ENCODE results near the gene IRF9. TPM values are rescaled to one million over a fixed set of nuclear protein-coding genes. Genes with fewer than 3 reads are reported as not detected.

IRF9 gene
- total and polyA plus RNA-seq, 2 of the 13 experiments (the other 11 are each of a cell fraction or from before 2014, with no cell fraction given) = 14.9 to 49.7 TPM

DNA sequence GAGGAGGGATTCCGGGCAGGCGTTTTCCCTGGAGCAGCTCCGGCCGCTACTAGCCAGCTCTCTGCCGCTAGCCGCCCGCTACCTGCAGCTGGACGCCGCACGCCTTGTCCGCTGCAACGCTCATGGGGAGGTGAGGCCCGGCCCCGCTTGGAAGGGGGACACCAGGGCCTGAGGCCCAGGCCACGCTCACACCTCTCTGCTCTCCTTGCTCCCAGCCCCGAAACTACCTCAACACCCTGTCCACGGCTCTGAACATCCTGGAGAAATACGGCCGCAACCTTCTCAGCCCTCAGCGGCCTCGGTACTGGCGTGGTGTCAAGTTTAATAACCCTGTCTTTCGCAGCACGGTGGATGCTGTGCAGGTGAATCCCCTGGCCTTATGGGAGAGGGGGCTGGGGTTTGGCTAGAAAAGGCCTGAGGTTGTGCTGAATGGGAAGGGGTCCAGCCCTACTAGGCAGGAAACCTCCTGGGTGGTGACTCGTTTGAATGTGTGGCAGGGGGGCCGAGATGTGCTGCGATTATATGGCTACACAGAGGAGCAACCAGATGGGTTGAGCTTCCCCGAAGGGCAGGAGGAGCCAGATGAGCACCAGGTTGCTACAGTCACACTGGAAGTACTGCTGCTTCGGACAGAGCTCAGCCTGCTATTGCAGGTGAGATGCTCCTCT, 13.2 kb upstream of the IRF9 start (continued):
- no peak for TF ChIP-seq ZNF75D (CRISPR knock-in tag; IDR thresholded peaks at IDR 0.05; ENCODE audit: borderline replicate concordance)
- TF ChIP-seq JARID2 (CRISPR knock-in tag; IDR thresholded peaks at IDR 0.05; ENCODE audit: insufficient replicate concordance) = no peak
- TF ChIP-seq ZHX1 (CRISPR knock-in tag; IDR thresholded peaks at IDR 0.05; ENCODE audit: low read depth) = no peak
- TF ChIP-seq, protein P1, sequence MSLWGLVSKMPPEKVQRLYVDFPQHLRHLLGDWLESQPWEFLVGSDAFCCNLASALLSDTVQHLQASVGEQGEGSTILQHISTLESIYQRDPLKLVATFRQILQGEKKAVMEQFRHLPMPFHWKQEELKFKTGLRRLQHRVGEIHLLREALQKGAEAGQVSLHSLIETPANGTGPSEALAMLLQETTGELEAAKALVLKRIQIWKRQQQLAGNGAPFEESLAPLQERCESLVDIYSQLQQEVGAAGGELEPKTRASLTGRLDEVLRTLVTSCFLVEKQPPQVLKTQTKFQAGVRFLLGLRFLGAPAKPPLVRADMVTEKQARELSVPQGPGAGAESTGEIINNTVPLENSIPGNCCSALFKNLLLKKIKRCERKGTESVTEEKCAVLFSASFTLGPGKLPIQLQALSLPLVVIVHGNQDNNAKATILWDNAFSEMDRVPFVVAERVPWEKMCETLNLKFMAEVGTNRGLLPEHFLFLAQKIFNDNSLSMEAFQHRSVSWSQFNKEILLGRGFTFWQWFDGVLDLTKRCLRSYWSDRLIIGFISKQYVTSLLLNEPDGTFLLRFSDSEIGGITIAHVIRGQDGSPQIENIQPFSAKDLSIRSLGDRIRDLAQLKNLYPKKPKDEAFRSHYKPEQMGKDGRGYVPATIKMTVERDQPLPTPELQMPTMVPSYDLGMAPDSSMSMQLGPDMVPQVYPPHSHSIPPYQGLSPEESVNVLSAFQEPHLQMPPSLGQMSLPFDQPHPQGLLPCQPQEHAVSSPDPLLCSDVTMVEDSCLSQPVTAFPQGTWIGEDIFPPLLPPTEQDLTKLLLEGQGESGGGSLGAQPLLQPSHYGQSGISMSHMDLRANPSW (CRISPR knock-in tag; IDR thresholded peaks at IDR 0.05; ENCODE audit: borderline replicate concordance) = no peak
- TF ChIP-seq TMF1 (CRISPR knock-in tag; IDR thresholded peaks at IDR 0.05; ENCODE audit: low read depth) = no peak; the same call in 1 of the 2 replicates
- TF ChIP-seq, protein P2, sequence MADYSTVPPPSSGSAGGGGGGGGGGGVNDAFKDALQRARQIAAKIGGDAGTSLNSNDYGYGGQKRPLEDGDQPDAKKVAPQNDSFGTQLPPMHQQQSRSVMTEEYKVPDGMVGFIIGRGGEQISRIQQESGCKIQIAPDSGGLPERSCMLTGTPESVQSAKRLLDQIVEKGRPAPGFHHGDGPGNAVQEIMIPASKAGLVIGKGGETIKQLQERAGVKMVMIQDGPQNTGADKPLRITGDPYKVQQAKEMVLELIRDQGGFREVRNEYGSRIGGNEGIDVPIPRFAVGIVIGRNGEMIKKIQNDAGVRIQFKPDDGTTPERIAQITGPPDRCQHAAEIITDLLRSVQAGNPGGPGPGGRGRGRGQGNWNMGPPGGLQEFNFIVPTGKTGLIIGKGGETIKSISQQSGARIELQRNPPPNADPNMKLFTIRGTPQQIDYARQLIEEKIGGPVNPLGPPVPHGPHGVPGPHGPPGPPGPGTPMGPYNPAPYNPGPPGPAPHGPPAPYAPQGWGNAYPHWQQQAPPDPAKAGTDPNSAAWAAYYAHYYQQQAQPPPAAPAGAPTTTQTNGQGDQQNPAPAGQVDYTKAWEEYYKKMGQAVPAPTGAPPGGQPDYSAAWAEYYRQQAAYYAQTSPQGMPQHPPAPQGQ (CRISPR knock-in tag; IDR thresholded peaks at IDR 0.05; ENCODE audit: borderline replicate concordance) = 0 out of 2 replicates have a peak, but pooled peaks have one; percentile 8
- TF ChIP-seq FOXK2 (IDR thresholded peaks at IDR 0.05) = no peak
- 0 out of 2 replicates have a peak, but pooled peaks have one; percentile 72 for TF ChIP-seq TOPORS (CRISPR knock-in tag; IDR thresholded peaks at IDR 0.05)
- no peak for TF ChIP-seq HOXD1 (CRISPR knock-in tag; IDR thresholded peaks at IDR 0.05)
- peak; percentile 97 for TF ChIP-seq MZF1 (CRISPR knock-in tag; IDR thresholded peaks at IDR 0.05; ENCODE audit: borderline replicate concordance)
- TF ChIP-seq, protein P3, sequence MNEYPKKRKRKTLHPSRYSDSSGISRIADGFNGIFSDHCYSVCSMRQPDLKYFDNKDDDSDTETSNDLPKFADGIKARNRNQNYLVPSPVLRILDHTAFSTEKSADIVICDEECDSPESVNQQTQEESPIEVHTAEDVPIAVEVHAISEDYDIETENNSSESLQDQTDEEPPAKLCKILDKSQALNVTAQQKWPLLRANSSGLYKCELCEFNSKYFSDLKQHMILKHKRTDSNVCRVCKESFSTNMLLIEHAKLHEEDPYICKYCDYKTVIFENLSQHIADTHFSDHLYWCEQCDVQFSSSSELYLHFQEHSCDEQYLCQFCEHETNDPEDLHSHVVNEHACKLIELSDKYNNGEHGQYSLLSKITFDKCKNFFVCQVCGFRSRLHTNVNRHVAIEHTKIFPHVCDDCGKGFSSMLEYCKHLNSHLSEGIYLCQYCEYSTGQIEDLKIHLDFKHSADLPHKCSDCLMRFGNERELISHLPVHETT (CRISPR knock-in tag; conservative IDR thresholded peaks at IDR 0.05) = no peak
- TF ChIP-seq ZNF704 (CRISPR knock-in tag; IDR thresholded peaks at IDR 0.05; ENCODE audit: borderline replicate concordance) = peak; percentile 47; the same call in 1 of the 2 replicates
- no peak for TF ChIP-seq ZXDC (CRISPR knock-in tag; IDR thresholded peaks at IDR 0.05)
- TF ChIP-seq MTF1 (CRISPR knock-in tag; IDR thresholded peaks at IDR 0.05) = no peak

Measured in HepG2 (cell line).